NCI-H526 (cell line): ENCODE measurements around the gene RBMY1D.
A peak's percentile ranks its signal among the peaks of the same experiment; 100 is the strongest.
"Not testable (repeated sequence)": the region's sequence is repeated elsewhere in the genome, so short reads cannot be mapped to it uniquely, and the experiment has no call there.

Experiments used
- DNase-seq, 2 experiments: peaks; one replicate each; lab custom pipeline; 2025; lab: John Stamatoyannopoulos, UW

Gene RBMY1D

GRCh38 chrY:21894426-21894825, at the start of gene RBMY1D:
RBMY1D (minus strand) TSS chrY:21894526; CDS start chrY:21892513, 2,013 bp downstream.
- DNase-seq, result not testable (repeated sequence)

- not testable (repeated sequence) for DNase-seq
Measured at GRCh38 chrY:21917932-21918331, 23.6 kb upstream of the RBMY1D start, which contains the start of gene RBMY1E. RBMY1E (minus strand) TSS chrY:21918032; CDS start chrY:21916054, 1,978 bp downstream.

DNA sequence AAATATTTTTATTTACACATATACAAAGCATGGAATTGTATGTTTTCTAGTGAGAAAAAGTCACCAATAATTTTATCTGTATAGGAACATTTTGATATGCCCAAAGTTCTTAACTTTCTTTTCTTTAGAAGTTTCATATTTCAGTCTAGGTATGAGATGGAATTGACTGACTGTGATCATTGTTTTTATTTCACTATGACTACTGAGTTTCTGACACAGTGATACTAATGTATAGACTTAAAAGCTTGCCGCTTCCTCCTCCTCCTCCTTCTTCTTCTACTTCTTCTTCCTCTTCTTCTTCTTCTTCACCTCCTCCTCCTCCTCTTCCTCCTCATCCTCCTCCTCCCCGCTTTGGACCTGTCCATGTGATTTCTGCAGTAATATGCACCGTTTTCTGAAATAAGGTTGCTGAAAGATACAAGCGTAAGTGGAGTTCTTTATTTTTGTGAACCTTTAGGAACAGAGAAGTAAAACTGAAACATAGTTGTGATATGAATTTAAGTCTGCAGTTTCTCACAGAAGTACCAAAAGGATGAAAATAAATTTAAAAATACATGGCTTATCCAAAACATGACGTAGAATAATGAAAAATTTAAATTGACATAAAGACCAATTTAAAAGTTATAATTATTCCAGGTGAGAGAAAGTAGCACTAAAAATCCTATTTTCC, 24.8 kb downstream of the RBMY1D start:
- not testable (repeated sequence) for DNase-seq

GRCh38 chrY:21845481-21845880, 48.8 kb downstream of the RBMY1D start:
- no peak for DNase-seq

DNA sequence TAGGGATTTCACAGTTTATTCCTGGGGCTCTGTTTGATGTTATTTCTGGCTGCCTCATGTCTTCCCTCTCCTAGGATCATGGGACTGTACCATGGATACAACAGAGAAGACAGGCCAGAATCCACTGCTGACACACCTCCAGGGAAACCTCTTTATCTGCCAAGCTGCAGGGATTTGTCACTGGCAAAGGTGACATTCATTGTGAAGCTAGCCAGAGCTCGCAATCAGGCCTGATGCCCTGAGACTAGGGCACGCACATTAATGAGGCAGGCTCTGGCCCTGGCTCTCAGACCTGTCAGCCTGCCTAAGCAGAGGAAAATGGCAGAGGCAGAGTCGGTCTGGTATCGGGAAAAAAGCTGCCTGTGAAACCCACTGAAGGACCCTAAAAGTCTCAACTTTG, 52.2 kb downstream of the RBMY1D start:
- no peak for DNase-seq

DNA sequence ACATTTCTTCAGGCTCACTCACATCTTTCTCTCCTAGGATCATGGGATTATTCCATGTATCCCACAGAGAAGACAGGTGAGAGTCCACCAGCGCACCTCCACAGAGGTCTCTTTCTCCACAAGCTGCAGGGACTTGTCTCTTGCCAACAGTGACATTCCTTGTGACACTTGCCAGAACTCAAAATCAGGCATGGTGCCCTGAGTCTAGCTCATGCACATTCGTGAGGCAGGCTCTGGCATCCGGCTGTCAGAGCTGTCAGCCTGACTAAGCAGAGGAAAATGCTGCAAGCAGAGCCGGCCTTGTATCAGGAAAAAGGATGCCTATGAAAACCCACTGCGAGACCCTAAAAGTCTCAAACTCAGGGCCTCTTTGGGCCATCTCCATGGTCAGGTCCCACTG, 54.8 kb downstream of the RBMY1D start:
- DNase-seq, result no peak

- DNase-seq, result peak; percentile 56 to 68
Measured at GRCh38 chrY:21836343-21836742, 58.0 kb downstream of the RBMY1D start.

DNA sequence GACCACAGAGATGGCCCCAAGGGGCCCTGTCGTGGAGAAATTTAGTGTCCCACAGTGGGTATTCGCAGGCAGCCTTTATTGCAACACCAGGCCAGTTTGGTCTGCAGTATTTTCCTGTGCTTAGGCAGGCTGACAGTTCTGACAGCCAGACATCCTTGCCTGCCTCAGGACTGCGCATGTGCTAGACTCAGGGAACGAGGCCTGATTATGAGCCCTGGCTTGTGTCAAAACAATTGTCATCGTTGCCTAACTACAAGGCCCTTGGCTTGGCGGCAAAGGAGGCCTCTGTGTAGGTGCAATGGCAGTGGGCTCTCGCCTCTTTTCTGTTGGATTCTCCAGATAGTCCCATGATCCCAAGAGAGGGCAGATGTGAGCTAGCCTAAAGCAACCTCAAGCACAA, 59.3 kb downstream of the RBMY1D start:
- DNase-seq, result no peak
